ENCODE measurements around the gene PHC2.

Gene PHC2

DNA sequence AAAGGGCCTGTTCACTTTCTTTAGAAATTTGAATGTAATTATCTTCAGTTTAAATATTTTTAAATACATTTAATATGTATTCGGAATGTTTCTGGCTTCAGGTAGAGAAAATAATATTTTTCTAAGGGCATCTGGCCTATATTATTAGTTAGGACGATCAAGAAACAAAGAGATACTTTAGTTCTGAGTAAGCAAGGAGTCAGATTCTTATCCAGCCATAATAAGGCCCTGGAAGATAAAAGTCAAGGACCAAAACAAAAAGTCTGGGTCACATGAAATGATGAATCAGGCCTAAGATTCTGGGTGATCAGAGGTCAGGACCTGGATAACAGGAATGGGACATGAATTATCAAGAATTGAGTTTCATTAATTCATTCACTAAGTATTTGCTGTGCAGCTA is 6.3 kb downstream of the PHC2 start:
- Histone ChIP-seq H3F3A (ENCODE audit: insufficient read depth, low read length) (no peaks in the 10 kb centered on the region), H3K4me3 (ENCODE audit: low read length) (no peak overlapping the region), H3K27me3 (replicated peaks; ENCODE audit: insufficient read depth, low read length) (no peaks in the 10 kb centered on the region; the same call in 1 of the 2 replicates), H3K36me3 (replicated peaks; ENCODE audit: insufficient read depth, low read length) (no peaks in the 10 kb centered on the region), H2AFZ (ENCODE audit: low read length) (no peak overlapping the region), H4K20me1 (ENCODE audit: insufficient read depth, low read length) (no peaks in the 10 kb centered on the region), H3K9ac (ENCODE audit: low read length) (no peak overlapping the region), H3K27ac (ENCODE audit: low read length) (no peak overlapping the region), H3K9me3 (replicated peaks; ENCODE audit: insufficient read depth, low read length) (no peaks in the 10 kb centered on the region), H3K4me2 (ENCODE audit: low read depth, low read length) (no peak overlapping the region), H3K4me1 (ENCODE audit: low read length) (no peaks in the 10 kb centered on the region), H3K9me2 (replicated peaks; ENCODE audit: insufficient read depth, low read length) (no peaks in the 10 kb centered on the region), H3K79me2 (ENCODE audit: low read length) (no peaks in the 10 kb centered on the region)
- TF ChIP-seq EZH2 (optimal IDR thresholded peaks at IDR 0.05; ENCODE audit: low read depth, low read length) (no peak), EZH2phosphoT487 (IDR thresholded peaks at IDR 0.05; ENCODE audit: low read length) (no peak)
- TF ChIP-seq, protein P1, sequence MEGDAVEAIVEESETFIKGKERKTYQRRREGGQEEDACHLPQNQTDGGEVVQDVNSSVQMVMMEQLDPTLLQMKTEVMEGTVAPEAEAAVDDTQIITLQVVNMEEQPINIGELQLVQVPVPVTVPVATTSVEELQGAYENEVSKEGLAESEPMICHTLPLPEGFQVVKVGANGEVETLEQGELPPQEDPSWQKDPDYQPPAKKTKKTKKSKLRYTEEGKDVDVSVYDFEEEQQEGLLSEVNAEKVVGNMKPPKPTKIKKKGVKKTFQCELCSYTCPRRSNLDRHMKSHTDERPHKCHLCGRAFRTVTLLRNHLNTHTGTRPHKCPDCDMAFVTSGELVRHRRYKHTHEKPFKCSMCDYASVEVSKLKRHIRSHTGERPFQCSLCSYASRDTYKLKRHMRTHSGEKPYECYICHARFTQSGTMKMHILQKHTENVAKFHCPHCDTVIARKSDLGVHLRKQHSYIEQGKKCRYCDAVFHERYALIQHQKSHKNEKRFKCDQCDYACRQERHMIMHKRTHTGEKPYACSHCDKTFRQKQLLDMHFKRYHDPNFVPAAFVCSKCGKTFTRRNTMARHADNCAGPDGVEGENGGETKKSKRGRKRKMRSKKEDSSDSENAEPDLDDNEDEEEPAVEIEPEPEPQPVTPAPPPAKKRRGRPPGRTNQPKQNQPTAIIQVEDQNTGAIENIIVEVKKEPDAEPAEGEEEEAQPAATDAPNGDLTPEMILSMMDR (IDR thresholded peaks at IDR 0.05; ENCODE audit: low read length): no peak
- no peak for DNase-seq

DNA sequence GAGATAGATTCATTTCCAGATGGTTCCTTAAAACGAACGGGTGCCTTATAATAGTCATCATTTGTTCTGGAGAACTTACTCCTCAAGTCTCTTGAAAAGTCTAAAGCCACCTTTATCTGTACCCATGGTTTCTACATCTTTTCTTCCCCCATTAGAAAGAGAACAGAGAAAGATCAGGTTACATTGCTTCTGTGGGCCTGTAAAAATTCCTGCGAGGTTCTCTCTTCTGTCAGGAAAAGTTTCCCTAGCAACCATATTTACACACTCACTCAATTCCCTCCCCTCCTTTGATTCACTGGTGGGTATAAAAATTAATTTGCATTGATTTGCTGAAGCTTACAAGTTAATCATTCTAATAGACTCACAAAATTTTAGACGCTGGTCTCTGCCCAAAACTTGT is 6.7 kb downstream of the PHC2 start:
- no peaks in the 10 kb centered on the region for H3K27me3 ChIP-seq (replicated peaks; ENCODE audit: insufficient read depth, low read length)
- no peaks in the 10 kb centered on the region for H3F3A ChIP-seq (ENCODE audit: insufficient read depth, low read length)
- no peaks in the 10 kb centered on the region for H3K36me3 ChIP-seq (replicated peaks; ENCODE audit: insufficient read depth, low read length)
- no peak overlapping the region for H3K4me3 ChIP-seq (ENCODE audit: low read length)
- TF ChIP-seq, protein P1 (IDR thresholded peaks at IDR 0.05; ENCODE audit: low read length): no peak
- TF ChIP-seq EZH2phosphoT487 (IDR thresholded peaks at IDR 0.05; ENCODE audit: low read length): no peak
- no peak overlapping the region for H3K9ac ChIP-seq (ENCODE audit: low read length)
- no peaks in the 10 kb centered on the region for H3K79me2 ChIP-seq (ENCODE audit: low read length)
- H3K9me2 ChIP-seq (replicated peaks; ENCODE audit: insufficient read depth, low read length): no peaks in the 10 kb centered on the region
- no peaks in the 10 kb centered on the region for H4K20me1 ChIP-seq (ENCODE audit: insufficient read depth, low read length)
- H3K27ac ChIP-seq (ENCODE audit: low read length): no peak overlapping the region
- no peak overlapping the region for H3K4me2 ChIP-seq (ENCODE audit: low read depth, low read length)
- DNase-seq: no peak
- no peaks in the 10 kb centered on the region for H3K4me1 ChIP-seq (ENCODE audit: low read length)
- no peak overlapping the region for H2AFZ ChIP-seq (ENCODE audit: low read length)
- no peaks in the 10 kb centered on the region for H3K9me3 ChIP-seq (replicated peaks; ENCODE audit: insufficient read depth, low read length)

DNA sequence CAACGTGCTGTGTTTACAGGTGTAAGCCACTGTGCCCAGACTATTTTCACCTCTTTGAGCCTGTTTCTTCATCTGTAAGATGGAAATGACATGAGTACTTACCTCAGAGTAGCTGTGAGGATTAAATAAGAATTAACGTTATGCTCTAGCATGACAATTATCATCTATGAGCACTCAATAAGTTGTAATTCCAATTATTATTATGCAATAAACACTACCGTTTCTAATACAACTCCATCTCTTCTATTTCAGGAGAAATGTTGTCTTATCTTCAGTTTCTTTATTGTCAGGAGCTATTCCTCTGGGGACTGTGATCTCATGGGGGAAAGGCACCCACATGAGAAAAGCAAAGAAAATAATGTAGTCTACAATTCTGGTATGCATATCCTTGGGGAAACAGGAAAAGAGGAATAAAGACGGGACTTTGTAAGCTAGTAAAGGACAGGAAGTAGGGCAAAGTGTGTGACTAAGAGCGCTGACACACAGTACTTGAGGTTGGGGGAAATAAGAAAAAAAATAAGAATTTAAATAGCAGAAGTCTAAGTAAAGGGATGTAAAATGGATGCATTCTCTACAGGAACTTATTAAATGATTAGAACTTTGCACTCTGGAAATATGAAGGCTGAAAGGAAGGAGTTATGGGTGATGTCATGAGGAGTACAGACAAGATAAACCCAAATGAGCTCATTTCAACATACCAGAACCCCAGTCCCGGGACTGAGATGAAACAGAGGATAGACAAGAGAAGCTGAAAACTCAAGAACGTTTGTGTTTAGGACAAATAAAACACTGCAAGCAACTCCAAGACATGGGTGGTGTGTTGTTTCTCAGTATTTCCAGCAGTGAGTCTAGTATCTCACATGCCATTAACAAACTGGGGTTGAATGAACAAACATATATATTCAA is 9.8 kb downstream of the PHC2 start:
- Histone ChIP-seq H3K4me2 (ENCODE audit: low read depth, low read length) (no peak overlapping the region), H3K9ac (ENCODE audit: low read length) (no peak overlapping the region), H2AFZ (ENCODE audit: low read length) (no peak overlapping the region), H3K4me1 (ENCODE audit: low read length) (no peaks in the 10 kb centered on the region), H3F3A (ENCODE audit: insufficient read depth, low read length) (no peaks in the 10 kb centered on the region), H3K27ac (ENCODE audit: low read length) (no peak overlapping the region), H4K20me1 (ENCODE audit: insufficient read depth, low read length) (no peaks in the 10 kb centered on the region), H3K4me3 (ENCODE audit: low read length) (no peak overlapping the region), H3K9me3 (replicated peaks; ENCODE audit: insufficient read depth, low read length) (no peaks in the 10 kb centered on the region), H3K9me2 (replicated peaks; ENCODE audit: insufficient read depth, low read length) (no peaks in the 10 kb centered on the region), H3K27me3 (replicated peaks; ENCODE audit: insufficient read depth, low read length) (no peaks in the 10 kb centered on the region), H3K79me2 (ENCODE audit: low read length) (no peaks in the 10 kb centered on the region), H3K36me3 (replicated peaks; ENCODE audit: insufficient read depth, low read length) (no peaks in the 10 kb centered on the region)
- TF ChIP-seq EZH2phosphoT487 (IDR thresholded peaks at IDR 0.05; ENCODE audit: low read length): no peak
- no peak for TF ChIP-seq EZH2 (optimal IDR thresholded peaks at IDR 0.05; ENCODE audit: low read depth, low read length)
- TF ChIP-seq, protein P1 (IDR thresholded peaks at IDR 0.05; ENCODE audit: low read length): no peak
- no peak for DNase-seq
